ENCODE measurements around the gene CFAP221. TPM values are rescaled to one million over a fixed set of nuclear protein-coding genes. Genes with fewer than 3 reads are reported as not detected.

The CFAP221 gene
- total RNA-seq, 1 experiment from 2014 or later: 0.20 TPM

GRCh38 chr2:119511989-119512388 is 32.3 kb upstream of the CFAP221 start:
- Mint-ChIP-seq H3K4me3 (no peak overlapping the region), H3K4me1 (no peaks in the 10 kb centered on the region), H3K27ac (no peak overlapping the region), H3K9me3 (no peaks in the 10 kb centered on the region), H3K36me3 (ENCODE audit: insufficient read depth in 1 of 3, low read depth in 3 of 3) (no peaks in the 10 kb centered on the region), H3K27me3 (ENCODE audit: low read depth) (peaks cover 21% of the 10 kb centered on the region)
- H3K4ac ChIP-seq (ENCODE audit: low read depth, low read length): no peak overlapping the region
- H3K79me1 ChIP-seq (ENCODE audit: insufficient read depth, low read depth, low read length, poor library complexity, severe bottlenecking): no peaks in the 10 kb centered on the region
- H3K23ac ChIP-seq (ENCODE audit: insufficient read length, low read depth, low read length): no peak overlapping the region
- no peak overlapping the region for H3K9ac ChIP-seq (ENCODE audit: extremely low read depth, insufficient read length, low read length)
- no peak overlapping the region for H4K5ac ChIP-seq (ENCODE audit: insufficient read length, low read depth, low read length)
- H4K91ac ChIP-seq (ENCODE audit: insufficient read length, low read depth, low read length): no peak overlapping the region
- H3K9me3 ChIP-seq (ENCODE audit: control insufficient read depth, low read depth, low read length): no peaks in the 10 kb centered on the region
- no peak overlapping the region for H3K4me2 ChIP-seq (ENCODE audit: insufficient read depth, insufficient read length, low read length)
- no peak overlapping the region for H2AFZ ChIP-seq (ENCODE audit: low read length)
- no peaks in the 10 kb centered on the region for H4K20me1 ChIP-seq (ENCODE audit: control insufficient read depth, insufficient read depth, insufficient read length)
- no peaks in the 10 kb centered on the region for H3K23me2 ChIP-seq (ENCODE audit: insufficient read length, low read depth, low read length, poor library complexity, severe bottlenecking)
- H2BK5ac ChIP-seq (ENCODE audit: insufficient read length, low read length): no peak overlapping the region
- no peak overlapping the region for H2AK5ac ChIP-seq (ENCODE audit: insufficient read length, low read length)
- H3K4me1 ChIP-seq (ENCODE audit: insufficient read depth, low read length): no peaks in the 10 kb centered on the region
- TF ChIP-seq CTCF (conservative IDR thresholded peaks at IDR 0.05): no peak
- no peaks in the 10 kb centered on the region for H3K27me3 ChIP-seq (ENCODE audit: insufficient read depth, low read length)
- H3K56ac ChIP-seq (ENCODE audit: insufficient read length, low read depth, low read length): no peak overlapping the region
- H2BK120ac ChIP-seq (ENCODE audit: low read depth, low read length, poor library complexity, severe bottlenecking): no peak overlapping the region
- no peak overlapping the region for H3T11ph ChIP-seq (ENCODE audit: low read length)
- H4K8ac ChIP-seq (replicated peaks; ENCODE audit: insufficient read length, low read depth, low read length): no peak overlapping the region
- no peak overlapping the region for H3K14ac ChIP-seq (ENCODE audit: insufficient read depth, low read length)
- no peak overlapping the region for H2BK12ac ChIP-seq (ENCODE audit: insufficient read length, low read depth, low read length)
- H3K79me2 ChIP-seq (ENCODE audit: insufficient read depth, low read length): no peaks in the 10 kb centered on the region
- H3K27ac ChIP-seq (ENCODE audit: insufficient read length, low read depth, low read length): no peak overlapping the region
- WGBS (ENCODE audit: extremely low coverage, insufficient read length, low lambda C conversion rate): no CpG with 5 or more reads among the region's 3 CpGs
- no peak overlapping the region for H2BK20ac ChIP-seq (ENCODE audit: low read depth, low read length, poor library complexity, severe bottlenecking)
- no peak overlapping the region for H2BK15ac ChIP-seq (ENCODE audit: low read depth, low read length)
- no peak for DNase-seq
- H3K18ac ChIP-seq (ENCODE audit: insufficient read length, low read depth, low read length): no peak overlapping the region

Measured in H9 (cell line).